HG02885 (cell line): ENCODE data around the gene KRT81.
"Not testable (repeated sequence)": the region's sequence is repeated elsewhere in the genome, so short reads cannot be mapped to it uniquely, and the experiment has no call there.

Experiments
- ATAC-seq: cut with Tn5 transposase; IDR thresholded peaks from one replicate; pipeline ENCODE4 v1.9.1; 2021; ENCODE audit warnings: mild to moderate bottlenecking; ENCODE audit not compliant: unreplicated experiment, poor library complexity

The KRT81 gene

GRCh38 chr12:52256584-52256935, 34.8 kb downstream of the KRT81 start:
- no peak for ATAC-seq

GRCh38 chr12:52255926-52256583, 35.3 kb downstream of the KRT81 start:
- no peak for ATAC-seq

DNA sequence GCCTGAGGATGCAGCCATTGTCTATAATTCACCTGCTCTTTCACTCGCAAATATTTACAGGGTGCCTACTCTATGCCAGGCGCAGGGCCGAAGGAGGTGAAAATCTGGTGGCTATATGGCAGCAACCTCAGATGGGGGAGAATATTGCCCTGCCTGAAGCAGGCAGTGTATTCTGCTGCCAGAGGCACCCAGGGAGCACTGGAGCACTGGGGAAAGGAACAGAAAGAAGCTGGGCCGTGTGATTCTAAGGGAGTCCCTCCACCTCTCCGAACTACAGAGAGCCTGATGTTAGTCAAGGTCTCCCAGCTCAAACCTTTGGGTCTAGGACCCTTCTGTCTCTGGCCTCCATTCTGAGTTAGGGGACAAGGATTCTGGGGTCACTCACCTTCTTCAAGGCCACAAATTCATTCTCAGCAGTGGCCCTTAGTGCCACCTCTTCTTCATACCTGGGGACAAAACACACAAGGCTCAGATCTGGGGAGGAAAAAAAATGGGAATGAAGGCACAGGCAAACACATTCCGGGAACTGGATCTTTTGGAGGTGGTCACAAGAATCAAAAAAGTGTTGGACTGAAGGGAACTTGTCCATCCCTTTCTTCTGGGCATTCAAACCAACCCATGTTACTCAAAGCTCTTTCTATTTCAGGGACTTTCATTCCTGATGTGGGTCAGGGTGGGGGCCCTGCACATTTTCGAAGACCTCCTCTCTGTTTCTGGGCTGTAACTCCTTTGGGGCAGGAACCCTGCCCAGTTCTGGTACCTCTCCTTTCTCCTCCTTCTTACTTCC, 36.2 kb downstream of the KRT81 start:
- ATAC-seq = no peak

GRCh38 chr12:52254180-52254964, 37.0 kb downstream of the KRT81 start:
- ATAC-seq = no peak

DNA sequence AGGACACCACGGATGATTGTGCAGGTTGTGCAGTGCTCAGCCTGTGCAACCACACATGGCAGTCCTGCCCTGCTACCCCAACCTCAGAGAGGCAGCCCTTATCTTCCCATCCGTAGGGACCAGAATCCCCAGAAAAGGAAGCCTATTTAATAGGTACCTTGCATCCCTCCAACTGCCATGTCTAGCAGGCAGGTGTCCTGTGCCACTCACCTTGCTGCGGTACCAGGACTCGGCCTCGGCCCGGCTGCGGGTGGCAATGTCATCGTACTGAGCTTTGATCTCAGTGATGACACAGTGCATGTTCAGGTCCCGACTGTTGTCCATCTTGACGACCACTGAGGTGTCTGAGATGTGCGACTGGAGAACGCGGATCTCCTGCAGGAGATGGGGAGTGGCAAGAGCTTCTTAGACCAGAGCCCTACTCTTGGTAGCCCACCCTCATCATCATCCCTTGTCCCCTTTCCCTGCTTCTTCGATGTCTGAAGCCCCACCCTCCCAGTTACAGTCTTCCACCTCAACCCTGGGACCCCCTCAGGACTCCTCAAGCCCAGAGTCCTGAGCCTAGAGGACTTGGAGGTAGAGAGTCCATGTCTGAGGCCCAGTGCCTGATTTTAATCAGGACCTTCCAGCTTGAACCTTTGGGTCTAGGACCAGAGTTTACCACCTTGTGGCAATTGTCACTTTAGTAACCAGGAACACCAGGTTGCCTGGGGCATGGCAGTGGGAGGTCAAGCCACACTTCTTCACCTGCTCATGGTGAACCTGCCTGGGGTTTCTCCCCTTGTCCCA, 37.7 kb downstream of the KRT81 start:
- no peak for ATAC-seq

DNA sequence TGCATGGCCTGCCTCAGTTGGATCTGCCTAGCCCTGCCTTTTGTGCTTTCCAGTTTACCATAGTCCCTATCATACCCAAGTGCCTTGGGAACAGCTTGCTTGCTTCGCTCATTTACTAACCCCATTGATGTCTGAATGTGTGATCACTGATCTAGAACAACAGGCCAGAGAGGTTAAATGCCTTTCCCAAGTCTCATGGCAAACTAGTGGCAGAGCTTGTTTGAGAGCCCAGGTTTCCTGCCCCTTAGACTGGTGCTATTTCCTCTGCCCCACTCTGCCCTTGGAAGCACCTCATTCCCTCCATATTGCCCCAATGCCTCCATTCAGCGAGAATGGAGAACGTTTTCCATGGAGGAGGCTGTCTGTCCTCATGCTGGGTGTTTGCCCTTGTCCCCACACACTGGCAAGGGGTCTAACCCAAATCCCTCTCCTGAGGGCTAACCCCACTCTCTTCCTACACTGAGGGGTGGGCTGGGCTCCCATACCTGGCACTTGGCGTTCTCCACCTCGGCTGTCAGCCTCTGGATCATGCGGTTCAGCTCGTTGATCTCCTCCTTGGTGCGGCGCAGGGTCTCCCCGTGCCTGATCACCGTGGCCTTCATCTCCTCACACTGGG, 38.5 kb downstream of the KRT81 start:
- ATAC-seq = no peak

GRCh38 chr12:52252175-52252615, 39.1 kb downstream of the KRT81 start:
- ATAC-seq = not testable (repeated sequence)

DNA sequence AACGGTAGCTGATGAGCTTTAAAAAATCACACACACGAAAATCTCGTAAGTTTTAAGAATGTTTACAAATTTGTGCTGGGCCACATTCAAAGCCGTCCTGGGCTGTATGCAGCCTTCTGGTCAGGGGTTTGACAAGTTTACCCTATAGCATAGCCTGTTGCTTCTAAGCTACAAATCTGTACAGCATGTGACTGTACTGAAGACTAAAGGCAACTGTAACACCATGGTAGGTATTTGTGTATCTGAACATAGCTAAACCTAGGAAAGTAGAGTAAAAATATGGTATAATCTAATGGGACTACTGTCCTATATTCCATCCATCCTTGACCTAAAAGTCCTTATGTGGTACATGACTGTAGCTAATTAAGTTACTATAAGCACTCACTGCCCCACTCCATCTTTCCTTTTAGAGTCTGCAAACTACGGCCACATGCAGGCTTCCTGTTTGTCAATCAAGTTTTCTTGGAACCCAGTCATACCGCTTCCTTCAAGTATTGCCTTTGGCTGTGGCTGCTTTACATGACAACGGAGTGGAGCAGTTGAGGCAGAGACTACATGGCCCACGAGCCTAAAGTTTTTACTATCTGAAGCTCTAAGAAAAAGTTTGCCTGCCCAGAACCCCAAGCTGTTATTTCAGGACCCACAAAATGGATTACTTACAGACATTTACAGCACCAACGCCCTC, 39.8 kb downstream of the KRT81 start:
- no peak for ATAC-seq

DNA sequence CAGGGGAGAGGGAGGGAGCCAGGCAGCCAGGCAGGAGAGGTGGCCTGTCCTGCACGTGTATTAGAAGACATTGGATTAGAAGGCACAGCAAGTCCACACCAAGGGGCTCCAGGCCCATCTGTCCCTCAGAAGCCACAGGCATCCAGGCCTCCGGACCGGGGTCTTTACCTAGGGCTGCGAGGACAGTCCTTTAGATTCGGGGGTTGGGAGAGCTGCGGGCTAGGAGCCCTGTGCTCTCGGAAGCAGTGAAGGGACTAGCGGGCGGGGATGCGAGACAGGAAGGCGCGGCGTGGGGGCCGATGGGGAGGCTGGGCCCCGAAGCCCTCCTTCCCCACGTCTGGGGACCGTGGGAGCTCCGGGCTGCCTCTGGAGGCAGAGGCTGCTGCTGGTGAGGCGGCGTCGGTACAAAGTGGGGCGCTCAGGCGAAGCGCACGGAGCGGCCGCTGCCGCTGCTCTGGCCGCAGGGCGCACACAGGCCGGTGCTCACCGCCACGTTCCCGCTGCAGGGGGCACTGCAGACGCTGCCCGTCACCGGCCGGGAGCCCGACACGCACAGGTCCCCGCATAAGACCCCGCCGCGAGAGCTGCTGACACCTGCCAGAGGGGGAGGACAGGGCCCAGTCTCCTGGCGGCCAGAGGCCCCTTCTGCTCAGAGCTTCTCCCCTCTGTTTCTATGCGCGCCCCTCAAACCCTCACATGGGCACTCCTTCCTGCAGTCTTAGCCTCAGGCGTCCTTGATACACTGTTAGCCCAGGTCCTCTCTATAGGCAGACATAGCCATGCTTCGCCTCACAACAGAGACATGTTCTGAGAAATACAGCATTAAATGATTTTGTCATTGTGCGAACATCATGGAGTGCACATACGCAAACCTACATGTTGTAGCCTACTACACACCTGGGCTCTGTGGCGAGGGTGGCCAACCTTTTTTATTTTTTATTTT, 41.0 kb downstream of the KRT81 start:
- no peak for ATAC-seq

- no peak for ATAC-seq
Observed at GRCh38 chr12:52249511-52250047, 41.8 kb downstream of the KRT81 start.

- no peak for ATAC-seq
Observed at GRCh38 chr12:52248541-52249461, 42.5 kb downstream of the KRT81 start.

GRCh38 chr12:52247622-52248540, 43.5 kb downstream of the KRT81 start:
- no peak for ATAC-seq

DNA sequence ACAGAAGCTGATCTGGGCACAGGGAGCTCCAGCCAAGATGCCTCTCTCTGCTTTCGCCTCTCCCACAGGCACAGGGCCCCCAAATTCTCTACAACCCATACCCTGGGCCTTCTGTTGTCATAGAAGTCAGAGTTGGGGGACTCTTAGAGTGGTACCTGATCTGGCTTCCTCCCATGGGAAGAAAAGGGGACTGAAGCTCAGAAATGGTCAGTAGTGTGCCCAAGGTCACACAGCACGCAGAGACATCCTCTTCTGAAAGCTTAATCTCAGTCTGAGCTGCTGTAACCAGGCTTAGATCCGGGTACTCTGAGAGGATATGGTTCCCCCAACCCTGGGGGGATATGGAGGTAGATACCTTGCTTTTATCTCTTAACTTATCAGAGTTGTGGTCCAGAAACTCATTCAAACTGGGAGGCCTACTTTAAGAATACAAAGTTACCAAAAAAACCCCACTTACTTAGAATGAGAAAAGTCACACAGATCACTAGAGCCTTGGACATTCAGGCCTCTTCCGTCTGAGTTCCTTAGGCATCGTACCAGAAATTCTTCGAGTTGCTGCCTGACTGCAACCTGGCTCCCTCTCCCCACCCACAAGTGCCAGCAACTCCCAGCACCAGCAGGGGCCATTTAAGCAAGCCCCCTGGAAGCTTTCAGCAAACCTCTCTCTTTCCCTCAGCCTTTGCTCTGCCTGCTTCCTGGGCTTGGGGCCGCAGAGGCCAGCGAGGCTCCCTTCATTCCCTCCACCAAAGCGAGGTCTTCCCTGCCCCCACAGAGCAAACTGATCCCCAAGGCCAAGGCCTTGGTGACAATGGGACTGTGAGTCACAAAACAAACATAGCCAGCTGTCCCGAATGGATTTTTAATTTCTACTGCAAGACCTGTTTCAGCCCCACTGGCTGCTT, 44.4 kb downstream of the KRT81 start:
- no peak for ATAC-seq

DNA sequence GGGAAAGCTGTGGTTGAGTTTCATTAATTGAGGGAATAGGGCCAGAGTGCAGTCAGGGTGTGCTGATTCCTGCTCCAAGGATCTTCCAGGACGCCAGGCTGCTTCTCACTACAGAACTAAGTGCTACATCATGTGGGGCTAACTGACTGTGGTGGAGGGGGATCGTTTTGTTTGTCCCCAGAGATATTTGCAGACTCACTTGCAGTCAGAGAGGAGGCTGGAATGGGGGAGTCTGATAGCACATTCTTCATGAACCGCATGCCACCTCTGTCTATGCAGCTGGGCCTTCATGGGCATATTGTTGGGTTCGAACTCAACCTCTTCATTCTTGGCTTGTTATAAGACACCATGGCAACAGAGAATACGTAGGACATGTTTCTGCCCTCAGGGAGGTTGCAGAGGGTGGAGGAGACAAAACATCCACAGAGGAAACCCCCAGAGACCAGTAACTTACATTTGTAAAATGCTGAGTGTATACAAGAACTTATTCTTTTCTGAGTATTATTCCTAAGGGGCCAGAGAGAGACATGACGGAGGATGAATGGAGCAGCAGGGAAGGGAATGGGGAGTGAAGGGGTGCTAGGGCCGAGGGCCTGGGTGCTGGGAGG, 45.3 kb downstream of the KRT81 start:
- no peak for ATAC-seq
